Fibroblast of lung (primary cell): ENCODE results near the gene LSM14B. TPM values are rescaled to one million over a fixed set of nuclear protein-coding genes. Genes with fewer than 3 reads are reported as not detected.

Source experiments
- DNase-seq, 2 donors: peaks; one replicate each; pipeline versions ENCODE4 v3.0.0 to v3.0.0-alpha.2; 2010; ENCODE audit warnings: low read depth in 2 of 2
- H2AFZ ChIP-seq: 2 replicates; pipeline ENCODE4 v1.5.1; 2012; ENCODE audit warnings: low read length, control low read depth, inconsistent platforms
- H3K27ac ChIP-seq: 2 replicates; pipeline ENCODE4 v1.5.1; 2011; ENCODE audit warnings: low read length, control low read depth; ENCODE audit not compliant: insufficient read depth
- H3K27me3 ChIP-seq: 2 replicates; pipeline ENCODE4 v1.5.1; 2011; ENCODE audit warnings: mild to moderate bottlenecking, low read length; ENCODE audit not compliant: control insufficient read depth, insufficient read depth
- H3K36me3 ChIP-seq: 2 replicates; pipeline ENCODE4 v1.5.1; 2011; ENCODE audit warnings: low read length; ENCODE audit not compliant: control insufficient read depth, insufficient read depth
- H3K4me1 ChIP-seq: 2 replicates; pipeline ENCODE4 v1.5.1; 2011; ENCODE audit warnings: low read length; ENCODE audit not compliant: control insufficient read depth, insufficient read depth; ENCODE audit errors: extremely low read depth
- H3K4me2 ChIP-seq: 2 replicates; pipeline ENCODE4 v1.5.1; 2011; ENCODE audit warnings: low read length, control low read depth; ENCODE audit not compliant: insufficient read depth; ENCODE audit errors: extremely low read depth
- H3K4me3 ChIP-seq, 4 experiments: fragments of 200-600 bp in 1 of 4; sonication (generic) in 1 of 4; replicated peaks in 1 of 4; 2 replicates each; pipeline ENCODE4 v1.5.1; 2011 to 2016; ENCODE audit warnings: low read length in 4 of 4, low read depth in 3 of 4, mild to moderate bottlenecking in 3 of 4, control low read depth in 2 of 4, inconsistent platforms in 1 of 4, mixed read lengths in 1 of 4; ENCODE audit not compliant: insufficient read depth in 1 of 4; ENCODE audit errors: control extremely low read depth in 1 of 4
- H3K79me2 ChIP-seq: 2 replicates; pipeline ENCODE4 v1.5.1; 2012; ENCODE audit warnings: mild to moderate bottlenecking, low read length, inconsistent platforms; ENCODE audit not compliant: control insufficient read depth, insufficient read depth
- H3K9ac ChIP-seq: 2 replicates; pipeline ENCODE4 v1.5.1; 2011; ENCODE audit warnings: mild to moderate bottlenecking, low read length, control low read depth; ENCODE audit not compliant: insufficient read depth
- H3K9me3 ChIP-seq: 2 replicates; pipeline ENCODE4 v1.5.1; 2012; ENCODE audit warnings: low read depth, low read length; ENCODE audit not compliant: control insufficient read depth, insufficient read depth
- H4K20me1 ChIP-seq: 2 replicates; pipeline ENCODE4 v1.5.1; 2011; ENCODE audit warnings: low read length; ENCODE audit not compliant: control insufficient read depth, insufficient read depth; ENCODE audit errors: extremely low read depth
- CTCF ChIP-seq, 2 donors: IDR thresholded peaks in 1 of 2; conservative IDR thresholded peaks in 1 of 2; 1 replicate in 1 of 2; 2 replicates in 1 of 2; pipeline ENCODE4 v1.5.1; 2011 to 2012; ENCODE audit warnings: low read length in 2 of 2, control low read depth in 1 of 2, inconsistent platforms in 1 of 2, low read depth in 1 of 2, mild to moderate bottlenecking in 1 of 2
- EZH2 ChIP-seq: IDR thresholded peaks from 2 replicates; pipeline ENCODE4 v1.5.1; 2012; ENCODE audit warnings: low read length, control low read depth, mild to moderate bottlenecking; ENCODE audit errors: missing control alignments
- polyA plus RNA-seq, 2 donors: library from polyadenylated mRNA; depleted of rRNA in 1 of 2; stranded (reverse) in 1 of 2; unstranded in 1 of 2; fragments of >200 nt; gene quantifications; 2 replicates each; pipeline ENCODE4 v1.2.1, GENCODE V29; 2011 to 2012; ENCODE audit warnings: missing spikeins in 1 of 2
- total RNA-seq: library from RNA; depleted of rRNA; stranded (reverse); fragments of >200 nt; gene quantifications from 2 replicates; pipeline ENCODE4 v1.2.1, GENCODE V29; 2014

The LSM14B gene
- total and polyA plus RNA-seq, 2 donors (not counting 1 experiment from before 2014, with no cell fraction given), result 20.2 to 48.7 TPM

DNA sequence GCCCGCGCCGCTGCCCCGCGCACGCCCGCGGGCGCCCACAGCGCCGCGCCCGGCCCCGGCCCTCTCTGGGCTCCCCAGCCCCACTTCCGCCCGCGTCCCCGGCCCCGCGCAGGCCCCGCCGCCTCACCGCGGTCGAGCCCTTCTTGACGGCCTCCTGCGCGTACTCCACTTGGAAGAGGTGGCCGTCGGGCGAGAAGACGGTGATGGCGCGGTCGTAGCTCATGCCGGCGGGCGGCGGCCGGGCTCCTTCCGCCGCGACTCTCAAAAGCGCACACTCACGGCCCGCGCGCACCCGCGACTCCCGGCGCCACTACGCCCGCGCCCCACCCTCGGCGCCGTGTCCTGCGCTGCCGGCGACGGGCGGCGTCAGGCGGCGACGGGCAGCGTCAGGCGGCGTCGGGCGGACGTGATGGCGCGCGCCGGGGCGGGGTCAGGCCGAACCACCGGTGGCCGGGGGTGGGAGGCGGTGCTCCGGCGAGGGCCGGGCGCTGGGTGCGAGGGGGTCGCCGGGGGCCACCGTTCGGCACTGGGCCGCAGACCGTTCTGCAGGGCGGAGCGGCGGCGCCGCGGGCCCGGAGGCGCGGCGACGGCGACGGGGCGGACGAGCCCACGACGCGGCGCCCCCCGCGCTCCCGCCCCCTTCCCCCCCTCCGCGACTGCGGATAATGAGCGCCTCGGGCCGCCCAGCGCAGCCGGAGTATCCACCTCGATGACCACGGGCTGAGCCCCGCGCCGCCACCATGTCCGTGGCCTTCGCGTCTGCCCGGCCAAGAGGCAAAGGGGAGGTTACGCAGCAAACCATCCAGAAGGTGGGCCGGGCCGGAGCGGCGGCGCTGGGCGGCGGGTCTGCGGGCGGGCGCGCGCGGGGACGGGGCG, 21.0 kb downstream of the LSM14B start, which contains the start of the genes PSMA7 and SS18L1:
Gene PSMA7, minus strand, starts transcription at position 314 of the 876 bp plus-strand sequence. Its CDS starts 91 bp downstream, at position 223.
Gene SS18L1, plus strand, starts transcription at position 689 of the 876 bp plus-strand sequence. Its CDS starts 52 bp downstream, at position 741.
- TF ChIP-seq EZH2 (no peak), CTCF (conservative IDR thresholded peaks at IDR 0.05 in 1 of 2, IDR thresholded peaks at IDR 0.05 in 1 of 2; ENCODE audit: low read depth in 1 of 2, low read length in 2 of 2) (no peak)
- Histone ChIP-seq H3K27me3 (no peaks in the 10 kb centered on the region), H4K20me1 (peaks cover 2% of the 10 kb centered on the region), H3K36me3 (peaks cover 13% of the 10 kb centered on the region), H2AFZ (peak within 1 kb of the TSS; percentile 11), H3K4me3 (peak within 1 kb of the TSS; percentile 66 to 88 (median 76)), H3K4me2 (peak within 1 kb of the TSS; percentile 98), H3K4me1 (peaks cover 2% of the 10 kb centered on the region), H3K27ac (peak within 1 kb of the TSS; percentile 83), H3K9ac (peak within 1 kb of the TSS; percentile 92), H3K9me3 (no peaks in the 10 kb centered on the region), H3K79me2 (peaks cover 82% of the 10 kb centered on the region)
- peak; percentile 84 to 87 for DNase-seq

GRCh38 chr20:62143957-62144825, 21.9 kb downstream of the LSM14B start:
- peak; percentile 66 to 70 for DNase-seq
- TF ChIP-seq CTCF (conservative IDR thresholded peaks at IDR 0.05 in 1 of 2, IDR thresholded peaks at IDR 0.05 in 1 of 2; ENCODE audit: low read depth in 1 of 2, low read length in 2 of 2) (no peak), EZH2 (no peak)
- peak overlapping the region; percentile 69 for H3K27ac ChIP-seq
- H3K36me3 ChIP-seq, result peaks cover 10% of the 10 kb centered on the region
- no peaks in the 10 kb centered on the region for H3K27me3 ChIP-seq
- H3K4me1 ChIP-seq, result peaks cover 2% of the 10 kb centered on the region
- peak overlapping the region; percentile 92 for H3K9ac ChIP-seq
- peak overlapping the region; percentile 11 for H2AFZ ChIP-seq
- H4K20me1 ChIP-seq, result peaks cover 2% of the 10 kb centered on the region
- peak overlapping the region; percentile 92 for H3K4me2 ChIP-seq
- H3K9me3 ChIP-seq, result no peaks in the 10 kb centered on the region
- H3K4me3 ChIP-seq, result peak overlapping the region; percentile 56 to 77 (median 70)
- H3K79me2 ChIP-seq, result peaks cover 87% of the 10 kb centered on the region

GRCh38 chr20:62145688-62146018, 23.4 kb downstream of the LSM14B start:
- Histone ChIP-seq H3K36me3 (peaks cover 2% of the 10 kb centered on the region), H3K4me3 (no peak overlapping the region), H3K9me3 (no peaks in the 10 kb centered on the region), H3K4me2 (no peak overlapping the region), H3K79me2 (peaks cover 85% of the 10 kb centered on the region), H3K27me3 (no peaks in the 10 kb centered on the region), H3K9ac (no peak overlapping the region), H4K20me1 (peaks cover 2% of the 10 kb centered on the region), H3K4me1 (peaks cover 2% of the 10 kb centered on the region), H3K27ac (no peak overlapping the region), H2AFZ (no peak overlapping the region)
- no peak for DNase-seq
- TF ChIP-seq EZH2, result no peak
- TF ChIP-seq CTCF (conservative IDR thresholded peaks at IDR 0.05 in 1 of 2, IDR thresholded peaks at IDR 0.05 in 1 of 2; ENCODE audit: low read depth in 1 of 2, low read length in 2 of 2), result no peak
